GM18867 (cell line): Measurements from ENCODE around the gene VPS18.

Experiments used
- ATAC-seq: cut with Tn5 transposase; IDR thresholded peaks from one replicate; pipeline ENCODE4 v1.9.1; 2021; ENCODE audit warnings: mild to moderate bottlenecking, moderate library complexity; ENCODE audit not compliant: unreplicated experiment

The VPS18 gene

GRCh38 chr15:40870716-40871115, 23.5 kb upstream of the VPS18 start:
- no peak for ATAC-seq

DNA sequence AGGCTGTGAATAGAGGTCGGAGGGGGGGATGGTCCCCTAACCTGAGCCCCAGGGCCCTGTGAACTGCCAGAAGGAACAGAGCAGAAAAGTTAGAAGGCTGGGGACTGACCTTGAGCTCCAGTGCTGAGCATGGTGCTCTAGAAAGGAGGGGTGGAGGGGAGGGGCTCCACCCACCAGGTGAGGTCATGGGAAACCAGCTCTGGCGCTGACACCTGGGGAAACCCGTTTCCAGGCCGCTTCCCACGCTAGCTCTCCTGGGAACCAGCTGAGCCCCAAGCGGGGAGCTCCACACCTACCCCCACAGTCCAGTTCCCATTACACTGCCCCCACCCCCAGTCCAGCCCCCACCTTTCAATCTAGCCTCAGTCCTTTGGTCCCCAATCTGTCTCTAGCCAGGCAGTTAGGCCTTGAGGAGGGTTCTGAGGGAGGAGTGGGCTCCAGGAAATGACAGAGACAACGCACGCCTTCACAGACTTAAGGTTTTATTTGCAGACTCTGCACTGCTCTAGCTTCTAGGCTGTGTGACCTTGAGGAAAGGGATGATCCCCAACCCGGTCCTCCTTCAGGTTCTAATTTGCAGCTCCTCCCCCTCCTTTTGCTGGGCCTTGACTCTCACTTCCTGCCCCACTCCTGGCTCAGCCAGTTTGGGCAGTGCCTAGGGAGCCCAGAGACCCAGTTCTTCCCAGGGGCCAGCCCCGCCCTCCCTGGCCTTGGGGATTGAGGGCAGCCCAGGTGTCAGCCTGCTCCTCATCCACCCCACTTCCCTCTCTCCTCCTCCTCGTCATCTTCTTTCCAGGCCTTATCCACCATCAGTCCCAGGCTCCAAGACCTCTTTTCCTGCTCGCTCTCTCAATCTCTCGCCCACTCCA, 22.3 kb upstream of the VPS18 start:
- ATAC-seq = no peak

DNA sequence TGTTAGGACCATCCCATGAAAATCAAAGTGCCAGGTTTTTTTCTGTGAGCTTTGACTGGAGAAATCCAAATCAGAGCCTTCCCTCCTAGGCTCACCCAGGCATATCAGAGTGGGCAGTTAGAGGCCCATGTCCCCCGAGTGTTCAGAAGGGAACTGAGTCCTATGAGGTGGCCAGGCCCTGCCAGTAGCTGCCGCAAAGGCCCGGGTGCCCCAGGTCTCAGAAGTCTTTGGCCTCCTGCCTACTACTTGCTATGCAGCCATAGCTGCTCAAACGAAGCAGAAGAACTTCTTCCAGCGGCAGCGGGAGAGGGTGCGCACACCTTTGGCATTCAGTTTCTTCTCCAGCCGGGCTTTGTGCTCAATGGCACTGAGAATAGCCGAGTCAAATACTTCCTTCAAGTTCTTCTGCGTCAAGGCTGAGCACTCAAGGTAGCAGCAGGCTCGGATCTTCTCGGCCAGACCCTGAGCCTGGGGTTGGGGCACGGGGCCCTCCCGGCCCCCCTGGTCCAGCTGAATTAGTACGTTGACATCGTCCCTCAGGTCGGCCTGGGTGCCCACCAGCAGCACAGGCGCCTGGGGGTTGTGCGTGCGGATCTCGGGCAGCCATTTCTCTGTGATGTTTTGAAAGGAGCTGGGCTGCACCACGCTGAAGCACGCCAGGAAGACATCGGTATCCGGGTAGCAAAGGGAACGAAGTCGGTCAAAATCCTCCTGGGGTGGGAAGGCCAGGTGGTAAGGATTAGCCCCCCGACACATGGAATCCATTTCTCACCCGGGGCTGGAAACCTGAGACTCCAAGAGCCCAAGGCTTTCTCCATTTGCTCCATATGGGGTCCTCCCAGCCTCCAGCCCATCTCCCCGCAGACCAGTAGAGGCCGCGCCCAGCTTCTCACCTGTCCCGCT, 21.2 kb upstream of the VPS18 start:
- no peak for ATAC-seq

DNA sequence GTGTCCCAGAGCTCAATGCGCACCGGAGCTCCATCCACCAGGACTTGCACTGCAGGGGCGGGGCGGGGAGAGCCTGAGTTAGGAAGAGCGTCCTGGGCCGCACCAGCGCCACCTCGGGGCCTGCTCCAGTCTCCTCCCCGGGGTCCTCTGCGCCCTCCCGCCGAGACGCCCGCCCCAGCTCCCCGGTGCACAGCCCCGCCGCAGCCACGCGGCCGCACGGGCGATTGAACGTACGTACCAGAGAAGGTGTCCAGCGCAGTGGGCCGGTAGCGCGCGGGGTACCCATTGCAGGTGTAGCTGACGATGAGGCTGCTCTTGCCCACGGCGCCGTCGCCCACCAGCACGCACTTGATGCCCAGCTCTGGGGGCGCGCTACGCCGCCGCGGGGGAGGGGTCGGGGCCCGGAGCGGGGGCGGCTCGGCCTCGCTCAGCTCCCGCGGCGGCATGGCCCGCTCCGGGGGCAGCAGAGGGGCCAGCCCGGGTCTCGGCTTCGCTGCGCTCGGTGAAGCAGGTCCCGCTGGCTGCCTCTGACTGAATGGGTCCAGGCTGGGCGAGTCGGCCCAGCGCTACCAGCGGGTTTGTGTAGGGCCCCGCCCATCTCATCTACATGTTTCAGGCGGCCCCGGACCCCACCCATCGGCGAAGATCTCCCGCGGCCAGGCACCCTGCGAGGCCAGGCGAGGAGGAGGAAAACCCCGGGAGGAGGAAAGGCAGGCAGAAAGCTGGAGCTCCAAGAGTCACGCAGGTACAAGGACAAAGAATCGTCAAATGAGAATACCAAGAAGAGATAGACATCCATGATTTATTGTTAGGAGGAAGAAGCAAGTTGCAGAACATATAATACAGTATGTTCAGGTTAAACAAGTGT, 20.3 kb upstream of the VPS18 start, which contains the start of gene RHOV:
Gene RHOV (minus strand): TSS at position 541 of the 868 bp plus-strand sequence. CDS start 95 bp downstream, at position 446.
- peak; percentile 64 for ATAC-seq

DNA sequence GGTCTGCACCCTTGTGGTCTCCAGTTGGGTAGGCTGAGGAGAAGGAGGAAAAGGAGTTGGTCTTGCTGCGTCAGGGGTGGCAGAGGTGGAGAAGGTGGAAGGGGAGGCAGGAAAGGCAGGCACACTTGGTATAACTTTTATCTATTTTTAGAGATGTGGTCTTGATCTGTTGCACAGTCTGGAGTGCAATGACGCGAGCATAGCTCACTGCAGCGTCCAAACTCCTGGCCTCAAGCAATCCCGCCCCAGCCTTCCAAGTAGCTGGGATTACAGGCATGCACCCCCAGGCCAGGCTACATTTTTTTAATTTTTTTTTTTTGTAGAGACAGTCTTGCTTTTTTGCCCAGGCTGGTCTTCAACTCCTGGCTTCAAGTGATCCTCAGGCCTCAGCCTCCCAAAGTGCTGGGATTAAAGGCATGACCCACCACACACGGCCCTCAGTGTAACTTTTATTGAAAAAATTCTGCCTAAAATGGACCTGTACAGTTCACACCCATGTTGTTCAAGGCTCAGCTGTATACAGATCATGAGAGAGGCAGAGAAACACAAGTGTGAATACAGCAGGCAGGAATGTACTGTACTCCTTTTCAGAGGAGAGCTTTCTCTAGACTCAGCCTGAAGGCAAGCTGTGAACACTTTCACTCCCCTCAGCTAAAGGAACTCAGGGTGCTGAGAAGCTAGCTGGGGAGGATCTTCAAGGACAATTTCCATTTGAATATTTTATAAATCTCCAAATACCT, 18.1 kb upstream of the VPS18 start:
- ATAC-seq = no peak

DNA sequence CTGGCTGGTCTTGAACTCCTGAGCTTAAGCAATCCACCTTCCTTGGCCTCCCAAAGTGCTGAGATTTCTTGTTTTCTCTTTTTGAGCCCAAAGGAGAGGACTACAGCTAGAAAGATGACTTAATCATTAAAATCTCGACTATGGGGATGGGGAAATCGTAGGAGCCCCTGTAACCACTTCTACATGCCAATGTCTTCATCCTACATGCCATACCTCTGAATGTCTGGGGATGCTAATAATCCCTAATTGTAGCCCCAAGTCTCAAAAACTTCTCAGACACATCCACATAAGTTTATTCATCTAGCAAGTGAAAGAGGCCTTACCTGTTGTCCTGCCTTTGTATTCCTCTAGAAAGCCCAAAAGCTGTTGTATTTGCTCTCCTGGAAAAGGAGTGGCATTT, 16.6 kb upstream of the VPS18 start:
- no peak for ATAC-seq

DNA sequence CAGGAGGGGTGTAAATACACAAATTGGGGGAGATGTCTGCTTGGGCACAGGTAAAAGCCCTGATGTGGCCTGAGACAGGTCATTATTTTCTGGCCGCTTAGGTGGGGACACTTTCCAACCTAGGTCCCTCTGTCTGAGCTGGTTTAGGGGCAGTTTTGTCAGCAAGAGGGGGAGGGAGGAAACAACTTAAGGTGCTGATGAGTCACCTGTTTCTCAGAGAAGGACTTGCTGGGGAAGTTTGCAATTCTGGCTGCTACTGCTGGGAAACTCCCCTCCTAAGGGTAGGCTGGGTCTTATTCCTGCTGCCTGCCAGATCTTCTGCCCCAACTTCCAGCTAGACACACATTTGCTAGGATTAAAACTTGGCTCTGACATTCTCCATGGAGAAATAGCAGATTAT, 15.5 kb upstream of the VPS18 start:
- no peak for ATAC-seq

DNA sequence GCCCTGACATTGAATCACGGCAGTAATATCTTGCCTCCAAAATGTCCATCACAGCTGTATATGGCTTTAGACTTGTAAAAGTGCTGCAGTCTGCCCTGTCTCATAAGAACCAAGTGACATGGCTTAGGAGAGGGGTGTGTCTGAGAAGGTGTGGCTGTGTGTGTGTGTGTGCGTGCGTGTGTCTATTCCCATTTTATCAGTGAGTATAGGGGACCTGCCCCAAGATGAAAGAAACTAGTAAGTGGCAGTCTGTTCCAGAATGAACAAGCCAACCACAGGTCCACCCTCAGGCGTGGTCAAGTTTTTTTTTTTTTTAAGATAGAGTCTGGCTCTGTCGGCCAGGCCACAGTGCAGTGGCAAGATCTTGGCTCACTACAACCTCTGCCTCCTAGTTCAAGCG, 14.6 kb upstream of the VPS18 start:
- ATAC-seq = no peak

- no peak for ATAC-seq
These were observed 12.9 kb upstream of the VPS18 start for GRCh38 chr15:40881351-40881750.

DNA sequence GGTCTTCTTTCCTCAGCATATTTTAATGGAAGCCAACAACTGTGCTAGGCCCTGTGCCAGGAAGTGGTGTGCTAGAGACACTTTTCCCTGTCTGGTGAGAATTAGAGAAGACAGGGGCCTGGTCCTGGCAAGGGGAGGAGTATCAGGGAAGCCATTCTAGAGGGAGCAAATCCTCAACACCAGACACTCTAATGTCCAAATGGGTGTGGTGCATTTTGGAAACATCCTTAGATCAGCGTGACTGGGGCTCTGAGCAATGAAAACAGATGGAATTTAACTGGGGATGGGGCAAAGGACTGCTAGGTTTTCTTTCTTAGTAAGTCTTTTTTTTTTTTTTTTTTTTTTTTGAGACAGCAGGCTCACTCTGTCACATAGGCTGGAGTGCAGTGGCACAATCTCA, 7.7 kb upstream of the VPS18 start:
- ATAC-seq = no peak

- ATAC-seq = no peak
These were observed 5.1 kb upstream of the VPS18 start for GRCh38 chr15:40889112-40889511.

- no peak for ATAC-seq
These were observed 3.1 kb upstream of the VPS18 start for GRCh38 chr15:40891138-40891537.

- ATAC-seq = peak; percentile 26
These were observed 2.3 kb upstream of the VPS18 start for GRCh38 chr15:40891810-40892446.

GRCh38 chr15:40892447-40893012, 1.7 kb upstream of the VPS18 start:
- ATAC-seq = no peak

- no peak for ATAC-seq
These were observed 1.1 kb upstream of the VPS18 start for GRCh38 chr15:40893019-40893670.

GRCh38 chr15:40894681-40895448, 615 bp downstream of the VPS18 start:
- peak; percentile 36 for ATAC-seq

DNA sequence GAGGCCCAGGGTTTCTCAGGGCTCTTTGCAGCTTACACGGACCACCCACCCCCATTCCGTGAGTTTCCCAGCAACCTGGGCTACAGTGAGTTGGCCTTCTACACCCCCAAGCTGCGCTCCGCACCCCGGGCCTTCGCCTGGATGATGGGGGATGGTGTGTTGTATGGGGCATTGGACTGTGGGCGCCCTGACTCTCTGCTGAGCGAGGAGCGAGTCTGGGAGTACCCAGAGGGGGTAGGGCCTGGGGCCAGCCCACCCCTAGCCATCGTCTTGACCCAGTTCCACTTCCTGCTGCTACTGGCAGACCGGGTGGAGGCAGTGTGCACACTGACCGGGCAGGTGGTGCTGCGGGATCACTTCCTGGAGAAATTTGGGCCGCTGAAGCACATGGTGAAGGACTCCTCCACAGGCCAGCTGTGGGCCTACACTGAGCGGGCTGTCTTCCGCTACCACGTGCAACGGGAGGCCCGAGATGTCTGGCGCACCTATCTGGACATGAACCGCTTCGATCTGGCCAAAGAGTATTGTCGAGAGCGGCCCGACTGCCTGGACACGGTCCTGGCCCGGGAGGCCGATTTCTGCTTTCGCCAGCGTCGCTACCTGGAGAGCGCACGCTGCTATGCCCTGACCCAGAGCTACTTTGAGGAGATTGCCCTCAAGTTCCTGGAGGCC, 5.4 kb downstream of the VPS18 start:
- ATAC-seq = no peak
